DMS114 treated with DMSO at 0.1 percent for 48 hours (cell line): ENCODE data around the gene ING3.
A peak's percentile ranks its signal among the peaks of the same experiment; 100 is the strongest.

Experiments
- DNase-seq: peaks from one replicate; lab custom pipeline; 2025; ENCODE audit not compliant: unreplicated experiment; lab: John Stamatoyannopoulos, UW

ING3 gene

GRCh38 chr7:120950539-120951308 lies at the start of gene ING3:
ING3 (plus strand) TSS chr7:120950777; CDS start chr7:120950897, 120 bp downstream.
- DNase-seq, result peak; percentile 95

DNA sequence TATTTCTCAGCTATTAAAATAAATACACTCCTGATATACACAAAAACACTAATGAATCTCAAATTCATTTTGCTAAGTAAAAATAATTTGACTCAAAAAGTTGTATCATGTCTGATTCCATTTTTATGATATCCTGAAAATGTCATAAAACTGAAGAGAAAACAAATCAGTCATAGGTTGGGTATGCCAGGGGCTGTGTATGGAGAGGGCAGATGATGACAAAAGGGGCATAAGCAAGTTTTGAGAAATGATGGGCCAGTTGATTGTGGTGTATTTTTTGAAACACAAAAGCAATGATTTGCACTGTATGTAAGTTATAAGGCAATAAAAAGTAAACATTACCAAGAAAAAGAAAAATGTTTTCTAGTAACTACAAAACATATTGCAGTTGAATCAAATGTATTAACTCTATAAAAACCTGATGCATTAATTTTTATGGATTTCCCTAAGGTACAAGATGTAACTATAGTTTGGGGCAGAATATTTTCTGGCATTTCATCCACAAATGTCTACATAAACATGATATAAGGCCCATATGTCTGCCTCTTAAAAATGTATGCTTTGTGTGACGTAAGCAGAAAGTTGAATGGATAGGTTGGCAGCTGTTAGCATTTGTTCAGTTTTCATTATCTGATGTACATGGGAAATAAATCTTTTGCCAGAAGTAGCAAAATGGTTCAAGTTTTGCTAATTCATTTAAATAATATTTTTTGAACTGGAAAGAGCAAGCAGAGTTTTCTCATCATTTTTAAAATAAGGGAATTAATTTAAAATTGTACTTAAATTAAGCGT lies 35.1 kb upstream of the ING3 start:
- DNase-seq, result no peak

GRCh38 chr7:120916121-120916520 lies 34.5 kb upstream of the ING3 start:
- DNase-seq, result no peak

DNA sequence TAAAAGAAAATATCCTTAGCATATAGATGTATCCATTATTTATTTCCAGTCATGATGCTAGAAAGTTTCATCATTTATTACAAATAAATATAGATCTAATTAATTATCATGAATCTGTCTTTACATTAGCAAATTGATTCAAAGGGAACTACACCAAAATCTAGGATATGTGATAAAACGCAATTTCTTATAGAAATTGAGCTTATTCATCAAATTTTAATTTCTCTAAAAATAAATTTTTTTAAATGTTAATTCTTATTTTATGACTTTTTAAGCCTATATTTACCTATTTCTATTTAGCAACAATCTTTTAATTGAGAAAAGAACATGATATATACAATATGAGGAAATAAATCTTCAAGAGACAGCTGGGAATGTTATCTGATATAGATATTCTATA lies 34.0 kb upstream of the ING3 start:
- DNase-seq, result no peak

DNA sequence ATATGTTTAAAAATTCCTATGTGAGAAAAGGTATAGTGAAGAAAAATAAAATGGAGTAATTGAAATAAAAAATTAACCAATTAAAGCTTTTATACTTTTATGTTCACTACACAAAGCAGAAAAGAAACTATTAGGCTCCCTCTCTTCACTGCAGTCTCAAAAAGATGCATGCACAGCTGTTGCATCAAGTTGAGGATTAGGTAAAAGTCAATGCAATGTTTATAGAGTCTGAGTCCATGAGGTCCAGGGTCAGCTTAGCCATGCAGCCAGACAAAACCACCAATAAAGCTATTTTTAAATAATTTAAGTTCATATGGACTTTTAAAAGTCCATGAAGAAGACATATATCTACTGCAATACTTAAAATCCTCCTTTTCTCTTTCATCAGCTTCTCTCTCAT lies 31.1 kb upstream of the ING3 start:
- DNase-seq, result no peak

- DNase-seq, result no peak
These were observed 30.5 kb upstream of the ING3 start for GRCh38 chr7:120920034-120920433.

DNA sequence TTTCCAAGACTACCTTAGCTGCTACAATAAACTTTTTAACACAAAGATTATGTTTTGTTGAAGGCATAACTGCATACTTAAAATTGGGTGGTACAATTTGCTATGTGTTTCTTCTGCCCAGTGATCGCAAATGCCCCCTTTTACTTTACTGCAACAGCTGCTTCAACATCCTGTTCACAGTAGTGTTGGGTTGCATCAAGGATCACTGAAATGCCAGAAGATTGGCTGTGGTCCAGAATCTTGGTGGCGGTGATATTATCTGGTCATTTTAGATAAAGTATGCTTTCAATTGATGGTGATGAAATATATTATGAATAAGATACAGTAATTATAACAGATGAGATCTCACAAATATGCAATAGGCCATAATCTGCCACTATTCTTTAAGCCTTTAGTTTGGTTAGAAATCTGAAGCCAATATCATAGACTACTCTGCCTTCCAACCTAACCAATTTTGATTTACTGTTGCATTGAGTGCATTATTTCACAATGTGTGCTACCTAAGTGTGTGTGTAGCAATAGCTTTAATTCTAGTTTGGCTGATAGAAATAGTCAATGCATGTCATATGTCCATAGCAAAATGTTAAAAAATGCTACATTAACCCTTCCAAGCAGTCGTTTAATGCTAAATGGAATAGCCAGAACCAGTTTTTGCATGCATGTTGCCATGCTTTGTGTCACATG lies 29.8 kb upstream of the ING3 start:
- DNase-seq, result no peak

- no peak for DNase-seq
These were observed 25.7 kb upstream of the ING3 start for GRCh38 chr7:120924837-120925236.

- no peak for DNase-seq
These were observed 25.2 kb upstream of the ING3 start for GRCh38 chr7:120925392-120925791.

- no peak for DNase-seq
These were observed 23.6 kb upstream of the ING3 start for GRCh38 chr7:120926943-120927346.

DNA sequence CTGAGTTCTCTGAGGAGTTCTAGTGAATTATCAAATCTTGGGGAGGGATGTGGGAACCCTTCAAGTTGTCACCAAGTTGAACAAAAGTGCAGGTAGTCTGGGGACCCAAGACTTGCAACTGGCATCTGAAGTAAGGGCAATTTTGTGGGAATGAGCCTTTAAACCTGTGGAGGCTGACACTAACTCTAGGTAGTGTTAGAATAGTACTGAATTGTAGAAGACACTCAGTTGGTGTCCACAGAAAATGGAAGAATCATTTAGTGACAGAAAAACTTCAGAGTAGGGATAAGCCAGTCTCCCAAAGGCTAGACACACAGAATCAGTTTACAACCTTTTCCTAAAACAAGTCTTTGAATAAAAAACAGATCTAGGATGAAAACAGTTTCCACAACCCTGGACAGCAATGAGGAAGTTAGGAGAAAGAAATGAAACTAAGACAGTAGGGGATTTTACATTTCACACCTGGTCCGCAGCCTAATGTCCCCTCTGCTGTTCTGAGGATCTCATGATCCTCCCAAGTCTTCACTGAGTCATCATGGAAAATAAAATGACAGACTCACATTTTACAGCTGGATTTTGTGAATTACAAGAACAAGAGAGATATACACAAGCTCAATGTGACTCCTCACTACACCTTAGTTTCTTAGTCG lies 23.0 kb upstream of the ING3 start:
- no peak for DNase-seq

- DNase-seq, result no peak
These were observed 19.3 kb upstream of the ING3 start for GRCh38 chr7:120931243-120931642.

DNA sequence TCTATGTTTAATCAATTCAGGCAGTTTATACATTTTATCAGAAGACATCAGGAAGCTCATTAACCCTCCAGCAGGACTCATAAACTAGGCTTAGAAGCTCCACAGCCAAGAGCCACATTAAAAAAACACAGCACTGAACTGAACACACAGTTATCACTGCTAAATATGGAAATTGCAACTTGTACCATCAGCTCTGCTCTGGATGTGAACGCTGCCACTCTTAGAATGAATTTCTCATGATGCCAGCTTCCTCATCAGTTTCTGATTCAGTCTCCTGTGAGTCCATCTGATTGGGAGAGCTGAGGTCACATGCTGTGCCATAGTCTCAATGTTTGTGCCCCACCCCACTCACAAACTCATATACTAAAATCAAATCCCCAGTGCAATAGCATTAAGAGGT lies 17.1 kb upstream of the ING3 start:
- DNase-seq, result no peak

- no peak for DNase-seq
These were observed 11.2 kb upstream of the ING3 start for GRCh38 chr7:120939345-120939744.

DNA sequence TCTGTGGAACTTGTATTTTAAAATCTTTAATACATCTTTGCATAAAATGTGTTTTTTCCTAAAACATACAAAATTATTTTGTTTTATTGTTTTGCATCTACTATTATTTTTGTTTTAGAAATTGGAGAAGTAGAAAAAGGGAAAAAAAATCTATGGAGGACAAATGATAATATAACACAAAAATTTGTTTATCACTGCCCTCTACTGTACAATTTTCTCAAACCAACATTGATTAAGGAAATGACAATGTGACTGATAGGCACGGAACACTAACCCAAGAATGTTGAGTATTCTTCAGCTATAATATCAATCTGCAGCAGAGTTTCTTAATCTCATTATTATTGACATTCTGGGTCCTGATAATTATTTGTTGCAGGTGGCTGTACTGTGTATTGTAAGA lies 9.5 kb upstream of the ING3 start:
- DNase-seq, result no peak

GRCh38 chr7:120941856-120942255 lies 8.7 kb upstream of the ING3 start:
- no peak for DNase-seq

DNA sequence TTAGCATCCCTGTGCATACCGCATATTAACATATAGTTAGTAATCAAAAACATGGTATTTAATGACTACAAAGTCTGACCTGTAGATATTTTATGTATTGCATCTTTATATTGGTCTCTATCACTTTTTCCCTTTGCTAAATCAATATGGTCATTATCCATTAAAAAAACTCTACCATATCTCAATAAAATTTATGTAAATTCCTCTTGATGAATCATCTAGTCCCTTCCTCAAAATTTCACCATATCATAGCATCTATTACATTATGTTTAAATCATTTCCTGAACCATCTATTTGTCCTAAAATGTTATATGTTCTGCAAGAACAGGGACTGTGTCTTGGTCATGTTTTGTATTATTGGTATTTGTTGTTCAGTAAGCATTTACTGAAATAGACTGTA lies 7.7 kb upstream of the ING3 start:
- DNase-seq, result no peak

DNA sequence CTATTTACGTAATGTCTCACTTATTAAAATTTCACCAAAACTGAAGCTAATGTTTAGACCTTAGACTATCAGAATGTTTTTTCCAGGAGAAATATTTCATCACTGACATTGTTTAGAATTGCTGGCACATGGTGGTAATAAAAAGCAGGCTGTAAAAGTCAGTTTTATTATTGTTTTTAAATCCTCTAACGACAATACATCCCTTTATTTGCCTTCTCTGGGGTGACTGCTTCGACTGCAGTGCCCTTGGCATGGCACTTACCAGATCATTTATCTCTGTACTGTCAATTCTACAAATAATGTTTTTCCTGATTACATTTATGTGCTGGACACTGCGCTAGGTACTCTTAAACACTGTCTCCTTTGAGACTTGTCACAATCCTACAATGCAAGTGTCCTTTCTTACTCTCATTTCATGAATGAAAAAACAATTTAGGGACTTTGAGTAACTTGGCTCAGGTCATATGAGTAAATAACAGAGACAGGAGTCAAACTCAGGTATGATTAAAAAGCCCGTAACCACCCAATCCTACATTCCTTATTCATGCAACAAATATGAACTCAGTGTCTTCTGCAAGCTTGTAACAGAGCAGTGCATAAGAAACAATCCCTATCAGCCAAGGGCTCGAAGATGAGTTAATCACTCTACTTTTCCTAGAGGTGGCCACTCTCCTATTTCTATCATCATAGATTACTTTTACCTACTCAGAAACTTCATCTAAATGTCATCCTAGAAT lies 5.6 kb upstream of the ING3 start:
- no peak for DNase-seq

DNA sequence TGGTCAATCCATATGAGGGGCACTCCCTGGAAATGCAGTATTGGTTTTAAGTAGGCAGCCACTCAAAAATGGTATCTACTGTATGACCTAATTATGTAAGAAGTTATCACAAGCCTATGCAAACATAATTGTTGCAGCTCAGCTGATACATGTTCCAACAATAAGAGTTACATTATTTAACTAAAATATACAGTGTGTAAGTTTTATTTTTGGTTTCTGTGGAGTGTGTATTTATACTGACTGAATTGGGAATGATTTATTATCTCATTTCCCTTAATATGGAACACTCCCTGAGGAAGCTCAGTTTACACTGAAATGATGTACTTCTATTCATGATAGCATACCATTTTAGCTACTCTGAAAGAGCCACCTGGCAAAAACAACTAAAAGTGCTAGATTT lies 2.6 kb upstream of the ING3 start:
- no peak for DNase-seq

DNA sequence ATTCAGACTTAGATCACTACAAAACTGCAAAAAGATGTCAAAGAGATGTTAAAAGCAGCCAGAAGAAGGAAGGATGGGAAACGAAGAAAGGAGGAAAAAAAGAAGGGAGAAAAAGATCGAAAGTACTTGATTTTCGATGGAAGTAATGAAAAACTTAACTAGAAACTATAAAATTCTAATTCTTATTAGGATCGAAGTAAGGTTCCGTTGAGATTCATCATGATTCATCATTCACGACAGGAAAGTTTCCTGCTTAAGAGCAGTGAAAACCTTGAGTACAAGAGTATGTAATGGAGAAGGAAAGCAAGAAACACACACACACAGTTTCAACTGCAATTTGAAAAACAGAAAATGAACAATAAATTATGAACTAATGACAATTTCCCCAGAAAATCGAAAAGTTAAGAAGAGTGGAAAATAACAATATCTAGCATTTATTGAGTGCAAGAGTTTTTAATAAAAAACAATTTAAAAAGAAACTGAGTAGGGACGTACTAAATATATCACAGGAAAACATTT lies 1.1 kb upstream of the ING3 start:
- DNase-seq, result no peak
